SK-N-SH treated with all-trans-retinoic acid at 6 μM for 48 hours (cell line): ENCODE results near the gene HIP1.
"Not testable (repeated sequence)": the region's sequence is repeated elsewhere in the genome, so short reads cannot be mapped to it uniquely, and the experiment has no call there.

Source experiments
- ATAC-seq: fragments of 200-7000 bp; cut with Tn5 transposase; 3 replicates; pipeline ENCODE4 v1.9.1; 2020; ENCODE audit warnings: mild to moderate bottlenecking, moderate library complexity
- CSDC2 ChIP-seq: fragments of 250-450 bp; sonication (Bioruptor Pico); IDR thresholded peaks from 2 replicates; pipeline ENCODE4 v1.5.0; 2020; ENCODE audit warnings: mild to moderate bottlenecking, moderate library complexity
- GLIS3 ChIP-seq: fragments of 250-450 bp; sonication (Bioruptor Pico); IDR thresholded peaks from 2 replicates; pipeline ENCODE4 v1.5.0; 2020; ENCODE audit warnings: mild to moderate bottlenecking, moderate library complexity
- POU6F1 ChIP-seq: fragments of 250-450 bp; sonication (Bioruptor Pico); IDR thresholded peaks from 2 replicates; pipeline ENCODE4 v1.8.0; 2021; ENCODE audit warnings: low read depth, mild to moderate bottlenecking, moderate library complexity, borderline replicate concordance
- TSHZ2 ChIP-seq: fragments of 250-450 bp; sonication (Bioruptor Pico); IDR thresholded peaks from 2 replicates; pipeline ENCODE4 v1.5.0; 2020; ENCODE audit warnings: mild to moderate bottlenecking, moderate library complexity
- ZFP3 ChIP-seq: fragments of 250-450 bp; sonication (Bioruptor Pico); IDR thresholded peaks from 2 replicates; pipeline ENCODE4 v1.5.0; 2020; ENCODE audit warnings: mild to moderate bottlenecking, moderate library complexity
- ZFP30 ChIP-seq: fragments of 450-650 bp; formaldehyde crosslinking; IDR thresholded peaks from 2 replicates; pipeline ENCODE4 v1.5.0; 2022; ENCODE audit warnings: mild to moderate bottlenecking, moderate library complexity
- ZNF565 ChIP-seq: fragments of 450-650 bp; formaldehyde crosslinking; conservative IDR thresholded peaks from 2 replicates; pipeline ENCODE4 v1.5.0; 2020; ENCODE audit warnings: low read depth, mild to moderate bottlenecking, moderate library complexity
- ZNF70 ChIP-seq: fragments of 450-650 bp; formaldehyde crosslinking; IDR thresholded peaks from 2 replicates; pipeline ENCODE4 v1.5.0; 2020; ENCODE audit warnings: mild to moderate bottlenecking, moderate library complexity

Gene HIP1

GRCh38 chr7:75532639-75533038, 206.1 kb downstream of the HIP1 start (continued):
- TF ChIP-seq TSHZ2, result no peak

- TF ChIP-seq ZNF565 (CRISPR knock-in tag) (no peak), ZFP30 (no peak), CSDC2 (no peak)
- TF ChIP-seq, all 23 proteins: peak for 0
- no peak for ATAC-seq
Observed at GRCh38 chr7:75531359-75531821, 207.4 kb downstream of the HIP1 start.

GRCh38 chr7:75527224-75527722, 211.5 kb downstream of the HIP1 start:
- peak; percentile 24 for ATAC-seq

GRCh38 chr7:75521727-75522126, 217.0 kb downstream of the HIP1 start:
- ATAC-seq, result not testable (repeated sequence)

GRCh38 chr7:75518842-75519241, 219.9 kb downstream of the HIP1 start:
- not testable (repeated sequence) for ATAC-seq

- not testable (repeated sequence) for ATAC-seq
Observed at GRCh38 chr7:75509033-75509432, 229.7 kb downstream of the HIP1 start.

GRCh38 chr7:75492020-75492419, 246.7 kb downstream of the HIP1 start, which contains the start of gene SPDYE5:
Gene SPDYE5 (plus strand): TSS chr7:75492320. CDS start chr7:75494048, 1,728 bp downstream.
- ATAC-seq, result not testable (repeated sequence)

- ATAC-seq, result peak; percentile 100
- 0 out of 2 replicates have a peak, but pooled peaks have one; percentile 22 for TF ChIP-seq CSDC2
- TF ChIP-seq GLIS3, result peak; percentile 90
- 0 out of 2 replicates have a peak, but pooled peaks have one; percentile 16 for TF ChIP-seq ZNF70 (CRISPR knock-in tag)
- peak; percentile 31; the same call in 1 of the 2 replicates for TF ChIP-seq ZFP3 (CRISPR knock-in tag)
- TF ChIP-seq POU6F1, result 0 out of 2 replicates have a peak, but pooled peaks have one; percentile 51
- 0 out of 2 replicates have a peak, but pooled peaks have one; percentile 54 for TF ChIP-seq ZNF565 (CRISPR knock-in tag)
Observed at GRCh38 chr7:75485979-75486643, 252.6 kb downstream of the HIP1 start, which contains the start of gene POM121C. Gene POM121C (minus strand): TSS chr7:75486299. CDS start chr7:75441496, 44,803 bp downstream.

GRCh38 chr7:75485355-75485978, 253.3 kb downstream of the HIP1 start:
- peak; percentile 16 for ATAC-seq
